Endothelial cell of umbilical vein (primary cell): ENCODE data around the gene MISP3.

Source experiments
- CTCF ChIP-seq, 2 donors: IDR thresholded peaks; 1 replicate in 1 of 2; 2 replicates in 1 of 2; pipeline ENCODE4 v1.5.1; 2011; ENCODE audit warnings: low read length in 2 of 2, mild to moderate bottlenecking in 2 of 2, moderate library complexity in 2 of 2, control low read depth in 1 of 2, inconsistent platforms in 1 of 2, low read depth in 1 of 2; ENCODE audit not compliant: insufficient read depth in 1 of 2; ENCODE audit errors: extremely low read depth in 1 of 2
- EZH2 ChIP-seq: IDR thresholded peaks from 2 replicates; pipeline ENCODE4 v1.6.1; 2012; ENCODE audit warnings: borderline replicate concordance, low read depth, mild to moderate bottlenecking, moderate library complexity, low read length, inconsistent platforms; ENCODE audit not compliant: severe bottlenecking
- JUN ChIP-seq: IDR thresholded peaks from 2 replicates; pipeline ENCODE4 v1.6.1; 2011; ENCODE audit warnings: borderline replicate concordance, low read depth; ENCODE audit not compliant: insufficient read length, insufficient read depth
- MYC ChIP-seq: IDR thresholded peaks from one replicate; pipeline ENCODE4 v1.6.1; 2011; ENCODE audit warnings: mild to moderate bottlenecking, low read depth, low read length
- POLR2A ChIP-seq: IDR thresholded peaks from 2 replicates; pipeline ENCODE4 v1.6.1; 2012; ENCODE audit warnings: low read depth, mild to moderate bottlenecking, control low read depth, low read length
- POLR2AphosphoS5 ChIP-seq: IDR thresholded peaks from 2 replicates; pipeline ENCODE4 v1.6.1; 2012; ENCODE audit warnings: low read depth, mild to moderate bottlenecking, control low read depth, low read length, moderate library complexity; ENCODE audit not compliant: insufficient read depth
- TF ChIP-seq, protein P1 (sequence below): IDR thresholded peaks from 2 replicates; pipeline ENCODE4 v1.6.1; 2011; ENCODE audit not compliant: insufficient read depth, insufficient read length

- TF ChIP-seq CTCF (IDR thresholded peaks at IDR 0.05; ENCODE audit: extremely low read depth in 1 of 2, insufficient read depth in 1 of 2, low read depth in 1 of 2, low read length in 2 of 2) (no peak), MYC (no peak), POLR2A (no peak), JUN (no peak), POLR2AphosphoS5 (no peak), EZH2 (no peak)
- TF ChIP-seq, protein P1, sequence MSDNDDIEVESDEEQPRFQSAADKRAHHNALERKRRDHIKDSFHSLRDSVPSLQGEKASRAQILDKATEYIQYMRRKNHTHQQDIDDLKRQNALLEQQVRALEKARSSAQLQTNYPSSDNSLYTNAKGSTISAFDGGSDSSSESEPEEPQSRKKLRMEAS = no peak
Observed at GRCh38 chr19:14063105-14063504, 9.5 kb upstream of the MISP3 start.
